ENCODE results near the gene PCDHGA4. TPM values are rescaled to one million over a fixed set of nuclear protein-coding genes. Genes with fewer than 3 reads are reported as not detected.

Gene PCDHGA4
- total and polyA plus RNA-seq, 3 donors from 2014 or later = 1.9 to 21.0 (median 14.2) TPM

DNA sequence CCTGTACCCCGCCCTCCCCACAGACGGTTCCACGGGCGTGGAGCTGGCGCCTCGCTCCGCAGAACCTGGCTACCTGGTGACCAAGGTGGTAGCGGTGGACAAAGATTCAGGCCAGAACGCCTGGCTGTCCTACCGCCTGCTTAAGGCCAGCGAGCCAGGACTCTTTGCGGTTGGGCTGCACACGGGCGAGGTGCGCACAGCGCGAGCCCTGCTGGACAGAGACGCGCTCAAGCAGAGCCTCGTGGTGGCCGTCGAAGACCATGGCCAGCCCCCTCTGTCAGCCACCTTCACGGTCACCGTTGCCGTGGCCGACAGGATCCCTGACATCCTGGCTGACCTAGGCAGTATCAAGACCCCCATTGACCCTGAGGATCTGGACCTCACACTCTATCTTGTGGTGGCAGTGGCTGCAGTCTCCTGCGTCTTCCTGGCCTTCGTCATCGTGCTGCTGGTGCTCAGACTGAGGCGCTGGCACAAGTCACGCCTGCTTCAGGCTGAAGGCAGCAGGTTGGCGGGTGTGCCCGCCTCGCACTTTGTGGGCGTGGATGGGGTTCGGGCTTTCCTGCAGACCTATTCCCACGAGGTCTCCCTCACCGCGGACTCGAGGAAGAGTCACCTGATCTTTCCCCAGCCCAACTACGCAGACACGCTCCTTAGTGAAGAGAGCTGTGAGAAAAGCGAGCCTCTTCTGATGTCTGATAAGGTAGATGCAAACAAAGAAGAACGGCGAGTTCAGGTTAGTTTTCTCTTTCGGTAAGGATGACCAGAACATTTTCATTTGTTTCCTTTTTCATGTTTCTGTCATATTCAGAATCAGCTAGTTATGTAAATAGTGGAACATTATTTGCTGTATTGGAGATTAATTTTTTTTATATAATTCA is 11.4 kb downstream of the PCDHGA4 start:
- WGBS, 2 donors = 28 to 34% methylated on average over 22 to 46 of the region's 46 CpGs
- H3K4me1 ChIP-seq = no peaks in the 10 kb centered on the region
- no peaks in the 10 kb centered on the region for H3K36me3 ChIP-seq (ENCODE audit: low read depth, missing control alignments)
- no peaks in the 10 kb centered on the region for H3K9me3 ChIP-seq
- intact Hi-C loops (cut with DNase I; ENCODE audit: low total_unique reads) = no loop called here
- H3K4me3 ChIP-seq = no peak overlapping the region
- DNase-seq = no peak
- no peak overlapping the region for H3K27ac ChIP-seq
- TF ChIP-seq POLR2A (IDR thresholded peaks at IDR 0.05) = no peak
- TF ChIP-seq, protein P1, sequence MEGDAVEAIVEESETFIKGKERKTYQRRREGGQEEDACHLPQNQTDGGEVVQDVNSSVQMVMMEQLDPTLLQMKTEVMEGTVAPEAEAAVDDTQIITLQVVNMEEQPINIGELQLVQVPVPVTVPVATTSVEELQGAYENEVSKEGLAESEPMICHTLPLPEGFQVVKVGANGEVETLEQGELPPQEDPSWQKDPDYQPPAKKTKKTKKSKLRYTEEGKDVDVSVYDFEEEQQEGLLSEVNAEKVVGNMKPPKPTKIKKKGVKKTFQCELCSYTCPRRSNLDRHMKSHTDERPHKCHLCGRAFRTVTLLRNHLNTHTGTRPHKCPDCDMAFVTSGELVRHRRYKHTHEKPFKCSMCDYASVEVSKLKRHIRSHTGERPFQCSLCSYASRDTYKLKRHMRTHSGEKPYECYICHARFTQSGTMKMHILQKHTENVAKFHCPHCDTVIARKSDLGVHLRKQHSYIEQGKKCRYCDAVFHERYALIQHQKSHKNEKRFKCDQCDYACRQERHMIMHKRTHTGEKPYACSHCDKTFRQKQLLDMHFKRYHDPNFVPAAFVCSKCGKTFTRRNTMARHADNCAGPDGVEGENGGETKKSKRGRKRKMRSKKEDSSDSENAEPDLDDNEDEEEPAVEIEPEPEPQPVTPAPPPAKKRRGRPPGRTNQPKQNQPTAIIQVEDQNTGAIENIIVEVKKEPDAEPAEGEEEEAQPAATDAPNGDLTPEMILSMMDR (IDR thresholded peaks at IDR 0.05) = no peak
- H3K27me3 ChIP-seq = no peaks in the 10 kb centered on the region

DNA sequence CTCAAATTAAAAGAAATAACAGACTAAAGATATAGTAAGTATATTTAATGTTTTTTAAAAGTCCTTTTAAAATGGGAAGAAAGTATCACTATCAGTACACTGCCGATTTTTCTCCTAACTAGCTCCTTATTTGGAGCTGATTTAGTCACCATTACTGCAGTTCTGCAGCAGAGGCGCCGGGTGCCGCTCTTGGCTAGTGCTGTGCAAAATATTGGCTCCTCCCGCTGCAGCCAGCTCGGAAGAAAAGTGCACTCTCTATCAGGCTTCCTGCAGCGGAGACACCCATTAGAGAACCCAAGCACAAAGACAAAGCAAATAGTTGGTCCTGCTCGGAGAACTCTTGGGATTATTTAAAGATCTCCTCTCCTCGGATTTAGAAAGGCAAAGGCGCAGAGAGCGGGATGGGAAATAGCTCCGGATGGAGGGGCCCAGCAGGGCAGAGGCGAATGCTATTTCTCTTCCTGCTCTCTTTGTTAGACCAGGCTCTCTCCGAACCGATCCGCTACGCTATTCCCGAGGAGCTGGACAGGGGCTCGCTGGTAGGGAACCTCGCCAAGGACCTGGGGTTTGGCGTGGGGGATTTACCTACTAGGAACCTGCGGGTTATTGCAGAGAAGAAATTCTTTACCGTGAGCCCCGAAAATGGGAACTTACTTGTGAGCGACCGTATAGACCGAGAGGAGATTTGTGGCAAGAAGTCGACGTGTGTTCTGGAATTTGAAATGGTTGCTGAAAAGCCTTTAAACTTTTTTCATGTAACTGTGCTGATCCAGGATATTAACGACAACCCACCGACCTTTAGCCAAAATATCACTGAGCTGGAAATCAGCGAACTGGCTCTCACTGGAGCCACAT is 15.4 kb downstream of the PCDHGA4 start, which contains the start of gene PCDHGB3:
PCDHGB3 (plus strand) TSS at position 249 of the 855 bp plus-strand sequence; CDS start at position 402, 153 bp downstream.
- H3K27me3 ChIP-seq = no peaks in the 10 kb centered on the region
- intact Hi-C loops (cut with DNase I; ENCODE audit: low total_unique reads) = no loop called here
- no peak for DNase-seq
- H3K4me3 ChIP-seq = no peak within 1 kb of the TSS
- no peaks in the 10 kb centered on the region for H3K36me3 ChIP-seq (ENCODE audit: low read depth, missing control alignments)
- no peaks in the 10 kb centered on the region for H3K4me1 ChIP-seq
- H3K27ac ChIP-seq = no peak within 1 kb of the TSS
- TF ChIP-seq POLR2A (IDR thresholded peaks at IDR 0.05) = no peak
- TF ChIP-seq, protein P1 (IDR thresholded peaks at IDR 0.05) = no peak
- no peaks in the 10 kb centered on the region for H3K9me3 ChIP-seq
- 16 to 18% methylated on average over 32 of the region's 32 CpGs for WGBS, 2 donors

DNA sequence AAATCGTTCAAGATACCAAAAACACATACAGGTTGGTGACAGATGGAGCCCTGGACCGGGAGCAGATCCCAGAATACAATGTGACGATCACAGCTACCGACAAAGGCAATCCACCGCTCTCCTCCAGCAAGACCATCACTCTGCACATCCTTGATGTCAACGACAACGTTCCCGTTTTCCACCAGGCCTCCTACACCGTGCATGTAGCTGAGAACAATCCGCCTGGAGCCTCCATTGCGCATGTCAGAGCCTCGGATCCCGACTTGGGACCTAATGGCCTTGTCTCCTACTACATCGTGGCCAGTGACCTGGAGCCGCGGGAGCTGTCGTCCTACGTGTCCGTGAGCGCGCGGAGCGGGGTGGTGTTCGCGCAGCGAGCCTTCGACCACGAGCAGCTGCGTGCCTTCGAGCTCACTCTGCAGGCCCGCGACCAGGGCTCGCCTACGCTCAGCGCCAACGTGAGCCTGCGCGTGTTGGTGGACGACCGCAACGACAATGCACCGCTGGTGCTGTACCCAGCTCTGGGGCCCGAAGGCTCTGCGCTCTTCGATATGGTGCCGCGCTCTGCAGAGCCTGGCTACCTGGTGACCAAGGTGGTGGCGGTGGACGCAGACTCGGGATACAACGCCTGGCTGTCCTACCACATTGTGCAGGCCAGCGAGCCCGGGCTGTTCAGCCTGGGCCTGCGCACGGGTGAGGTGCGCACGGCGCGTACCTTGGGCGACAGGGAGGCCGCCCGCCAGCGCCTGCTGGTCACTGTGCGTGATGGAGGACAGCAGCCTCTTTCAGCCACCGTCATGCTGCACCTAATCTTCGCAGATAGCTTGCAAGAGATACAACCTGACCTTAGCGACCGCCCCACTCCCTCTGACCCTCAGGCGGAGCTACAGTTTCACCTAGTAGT is 17.0 kb downstream of the PCDHGA4 start:
- no peak for DNase-seq
- 18 to 23% methylated on average over 48 to 69 of the region's 69 CpGs for WGBS, 2 donors
- Histone ChIP-seq H3K27ac (no peak overlapping the region), H3K36me3 (ENCODE audit: low read depth, missing control alignments) (no peaks in the 10 kb centered on the region), H3K4me1 (no peaks in the 10 kb centered on the region), H3K9me3 (no peaks in the 10 kb centered on the region), H3K27me3 (no peaks in the 10 kb centered on the region), H3K4me3 (no peak overlapping the region)
- intact Hi-C loops (cut with DNase I; ENCODE audit: low total_unique reads) = no loop called here
- TF ChIP-seq, protein P1 (IDR thresholded peaks at IDR 0.05) = no peak
- no peak for TF ChIP-seq POLR2A (IDR thresholded peaks at IDR 0.05)

DNA sequence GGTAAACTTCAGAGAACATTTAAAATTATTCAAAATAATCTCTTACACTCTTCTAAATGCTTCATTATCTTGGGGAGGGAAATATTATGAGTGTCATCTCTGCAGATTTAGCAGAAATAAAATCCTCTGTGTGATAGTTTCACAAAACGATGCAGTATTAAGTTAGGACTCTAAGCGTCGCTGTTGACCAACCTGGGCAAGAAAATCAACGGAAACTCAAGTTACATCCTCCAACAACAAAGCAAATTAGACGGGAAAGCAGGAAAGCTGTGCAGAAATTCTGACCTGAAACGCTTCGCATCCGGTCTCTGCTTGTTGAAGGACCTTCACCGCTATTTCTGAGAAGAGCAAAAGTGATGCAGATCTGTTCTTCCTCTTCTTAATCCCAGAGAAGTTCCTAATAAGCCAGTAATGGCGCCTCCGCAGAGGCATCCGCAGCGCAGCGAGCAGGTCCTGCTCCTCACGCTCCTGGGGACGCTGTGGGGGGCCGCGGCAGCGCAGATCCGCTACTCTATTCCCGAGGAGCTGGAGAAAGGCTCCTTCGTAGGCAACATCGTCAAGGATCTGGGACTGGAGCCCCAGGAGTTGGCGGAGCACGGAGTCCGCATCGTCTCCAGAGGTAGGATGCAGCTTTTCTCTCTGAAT is 19.0 kb downstream of the PCDHGA4 start, which contains the start of gene PCDHGA6:
PCDHGA6 (plus strand) TSS at position 219 of the 645 bp plus-strand sequence; CDS start at position 412, 193 bp downstream.
- intact Hi-C loops (cut with DNase I; ENCODE audit: low total_unique reads) = no loop called here
- TF ChIP-seq, protein P1 (IDR thresholded peaks at IDR 0.05) = peak in 2 of 3 experiments; percentile 18 to 19
- no peak for TF ChIP-seq POLR2A (IDR thresholded peaks at IDR 0.05)
- H3K27ac ChIP-seq = no peak within 1 kb of the TSS

More for the DNA sequence above, 19.0 kb downstream of the PCDHGA4 start, which contains the start of gene PCDHGA6:
- Histone ChIP-seq H3K27me3 (no peaks in the 10 kb centered on the region), H3K4me3 (no peak within 1 kb of the TSS), H3K4me1 (no peaks in the 10 kb centered on the region), H3K9me3 (no peaks in the 10 kb centered on the region), H3K36me3 (ENCODE audit: low read depth, missing control alignments) (no peaks in the 10 kb centered on the region)
- no peak for DNase-seq
- WGBS, 2 donors = 9 to 12% methylated on average over 23 to 27 of the region's 27 CpGs

Data from testis (tissue), 3 donors.